HG02970 (cell line): ENCODE data around the gene DQX1.
"Not testable (repeated sequence)": the region's sequence is repeated elsewhere in the genome, so short reads cannot be mapped to it uniquely, and the experiment has no call there.

Experiments used
- ATAC-seq: cut with Tn5 transposase; IDR thresholded peaks from one replicate; pipeline ENCODE4 v1.9.1; 2021; ENCODE audit warnings: mild to moderate bottlenecking, moderate library complexity, moderate number of reproducible peaks; ENCODE audit not compliant: unreplicated experiment, low FRiP score

DQX1 gene

DNA sequence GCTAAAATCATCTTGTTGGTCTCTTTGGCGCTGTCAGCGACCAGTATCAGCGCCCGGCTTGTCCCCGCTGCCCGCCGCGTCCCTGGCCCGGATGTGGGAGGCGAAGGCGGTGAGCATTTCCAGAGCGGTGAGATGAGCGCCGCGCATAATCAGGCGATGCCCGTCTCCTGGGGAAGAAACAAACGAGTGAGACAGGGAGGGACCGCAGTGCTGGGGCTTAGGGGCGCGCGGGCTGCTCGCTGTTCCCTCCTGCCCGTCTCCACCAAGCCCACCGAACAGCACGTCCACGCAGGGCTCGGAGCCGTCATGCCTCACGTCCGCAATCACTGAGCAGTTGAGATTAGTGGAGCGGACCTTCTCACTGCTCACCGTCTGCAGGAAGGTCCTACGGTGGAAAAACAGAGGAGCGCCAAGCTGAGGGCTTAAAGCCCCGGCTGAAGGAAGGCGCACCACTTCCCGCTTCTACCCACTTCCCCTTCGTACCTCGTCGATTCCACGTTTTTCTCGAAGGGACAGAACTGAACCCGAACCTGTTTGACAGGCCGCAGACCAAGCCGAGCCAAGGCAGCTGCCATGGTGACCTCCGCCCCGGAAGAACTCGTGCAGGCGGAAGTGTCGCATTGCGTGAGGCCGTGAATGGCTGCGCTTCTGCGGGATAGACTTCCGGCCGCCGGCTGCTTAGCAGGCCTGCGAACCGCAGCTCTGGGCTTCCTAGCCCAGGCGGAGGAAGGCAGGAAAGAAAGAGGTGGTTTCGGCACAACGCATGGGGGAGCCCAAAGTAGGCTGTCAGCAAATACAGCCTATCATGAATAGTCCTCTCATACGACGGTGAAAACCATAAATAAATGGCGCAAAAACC lies 53.7 kb downstream of the DQX1 start, which contains the start of gene MRPL53:
Gene MRPL53 (minus strand): TSS at position 595 of the 859 bp plus-strand sequence. CDS start 20 bp downstream, at position 575.
- peak; percentile 65 for ATAC-seq

DNA sequence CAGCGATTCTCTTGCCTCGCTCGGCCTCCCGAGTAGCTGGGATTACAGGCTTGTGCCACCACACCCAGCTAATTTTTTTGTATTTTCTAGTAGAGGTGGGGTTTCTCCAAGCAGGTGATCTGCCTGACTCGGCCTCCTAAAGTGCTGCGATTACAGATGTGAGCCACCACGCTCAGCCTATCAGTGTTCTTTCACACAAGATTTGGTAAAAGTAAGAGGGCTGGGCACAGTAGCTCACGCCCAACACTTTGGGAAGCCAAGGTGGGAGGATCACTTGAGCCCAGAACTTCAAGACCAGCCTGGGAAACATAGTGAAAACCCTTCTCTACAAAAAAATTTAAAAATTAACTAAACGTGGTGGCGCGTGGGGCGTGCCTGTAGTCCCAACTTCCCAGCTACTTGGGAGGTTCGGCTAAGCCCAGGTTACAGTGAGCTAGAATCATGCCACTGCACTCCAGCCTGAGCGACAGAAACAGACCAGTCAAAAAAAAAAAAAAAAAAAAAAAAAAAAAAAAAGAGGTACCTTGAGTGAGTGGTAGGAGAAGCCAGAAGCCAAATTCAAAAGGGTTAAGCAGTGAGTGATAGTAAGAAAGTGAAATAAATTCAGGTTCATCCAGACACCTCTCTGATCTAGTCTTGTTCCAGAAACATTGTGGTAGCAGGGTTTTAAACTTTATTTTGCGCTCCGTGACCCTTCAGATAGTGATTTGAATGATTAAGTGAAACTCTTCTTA lies 54.5 kb downstream of the DQX1 start:
- ATAC-seq: no peak

DNA sequence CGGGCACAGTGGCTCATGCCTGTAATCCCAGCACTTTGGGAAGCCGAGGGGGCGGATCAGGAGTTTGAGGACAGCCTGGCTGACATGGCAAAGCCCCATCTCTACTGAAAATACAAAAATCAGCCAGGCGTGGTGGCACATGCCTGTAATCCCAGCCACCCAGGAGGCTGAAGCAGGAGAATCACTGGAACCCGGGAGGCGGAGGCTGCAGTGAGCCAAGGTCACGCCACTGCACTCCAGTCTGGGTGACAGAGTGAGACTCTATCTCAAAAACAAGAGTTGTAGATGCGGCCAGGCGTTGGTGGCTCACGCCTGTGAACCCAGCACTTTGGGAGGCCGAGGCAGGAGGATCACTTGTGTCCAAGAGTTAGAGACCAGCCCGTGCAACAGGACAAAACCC lies 55.3 kb downstream of the DQX1 start:
- not testable (repeated sequence) for ATAC-seq
